Neural cell (in vitro differentiated cells): ENCODE measurements around the gene BRMS1. TPM values are rescaled to one million over a fixed set of nuclear protein-coding genes. Genes with fewer than 3 reads are reported as not detected.

Source experiments
- H2AFZ ChIP-seq: fragments of 200-600, 300-800 bp; sonication (generic), shearing (Covaris generic); 2 replicates; pipeline ENCODE4 v1.6.0; 2014; ENCODE audit warnings: low read depth, mild to moderate bottlenecking, antibody characterized with exemption, low read length, moderate library complexity
- H3F3A ChIP-seq: fragments of 200-600 bp; shearing (Covaris generic); 2 replicates; pipeline ENCODE4 v1.6.1; 2016; ENCODE audit warnings: mild to moderate bottlenecking, moderate library complexity, mixed read lengths, antibody characterized with exemption, low read length; ENCODE audit not compliant: insufficient read depth, poor library complexity, severe bottlenecking
- H3K27ac ChIP-seq: fragments of 200-600, 300-800 bp; sonication (generic), shearing (Covaris generic); 2 replicates; pipeline ENCODE4 v1.5.1; 2014; ENCODE audit warnings: mild to moderate bottlenecking, low read length, moderate library complexity
- H3K27me3 ChIP-seq: fragments of 300-800, 200-600 bp; sonication (generic), shearing (Covaris generic); 2 replicates; pipeline ENCODE4 v1.6.0; 2014; ENCODE audit warnings: mild to moderate bottlenecking, low read depth, low read length, moderate library complexity; ENCODE audit not compliant: insufficient read depth
- H3K36me3 ChIP-seq: fragments of 300-800, 200-600 bp; sonication (generic), shearing (Covaris generic); 2 replicates; pipeline ENCODE4 v1.5.1; 2014; ENCODE audit warnings: mild to moderate bottlenecking, antibody characterized with exemption, low read length, moderate library complexity; ENCODE audit not compliant: insufficient read depth
- H3K4me2 ChIP-seq: fragments of 300-800, 200-600 bp; sonication (generic), shearing (Covaris generic); 2 replicates; pipeline ENCODE4 v1.6.0; 2014; ENCODE audit warnings: mild to moderate bottlenecking, low read length
- H3K4me3 ChIP-seq: fragments of 300-800, 200-600 bp; sonication (generic), shearing (Covaris generic); 2 replicates; pipeline ENCODE4 v1.5.1; 2014; ENCODE audit warnings: mild to moderate bottlenecking, low read length, moderate library complexity
- H3K79me2 ChIP-seq: fragments of 200-600 bp; shearing (Covaris generic); replicated peaks from 2 replicates; pipeline ENCODE4 v1.6.0; 2014; ENCODE audit warnings: mild to moderate bottlenecking, low read length, moderate library complexity; ENCODE audit not compliant: insufficient read depth
- H3K9ac ChIP-seq: fragments of 300-800, 200-600 bp; sonication (generic), shearing (Covaris generic); 2 replicates; pipeline ENCODE4 v1.6.1; 2016; ENCODE audit warnings: mild to moderate bottlenecking, low read length, mixed read lengths
- H3K9me2 ChIP-seq: fragments of 200-600 bp; shearing (Covaris generic); 2 replicates; pipeline ENCODE4 v1.6.1; 2016; ENCODE audit warnings: mild to moderate bottlenecking, low read length, mixed read lengths; ENCODE audit not compliant: insufficient read depth
- H3K9me3 ChIP-seq: fragments of 200-600, 300-800 bp; sonication (generic), shearing (Covaris generic); 2 replicates; pipeline ENCODE4 v1.6.1; 2016; ENCODE audit warnings: mild to moderate bottlenecking, mixed run types, low read length, moderate library complexity, mixed read lengths
- H4K20me1 ChIP-seq: fragments of 200-600 bp; shearing (Covaris generic); 2 replicates; pipeline ENCODE4 v1.6.1; 2016; ENCODE audit warnings: mild to moderate bottlenecking, mixed run types; ENCODE audit not compliant: insufficient read depth
- CTCF ChIP-seq: fragments of 450-650 bp; IDR thresholded peaks from 2 replicates; pipeline ENCODE4 v1.5.1; 2014; ENCODE audit warnings: antibody characterized with exemption, mild to moderate bottlenecking, moderate library complexity; ENCODE audit not compliant: poor library complexity, severe bottlenecking
- EP300 ChIP-seq: fragments of 450-650 bp; conservative IDR thresholded peaks from 2 replicates; pipeline ENCODE4 v1.6.1; 2014; ENCODE audit warnings: antibody characterized with exemption, mild to moderate bottlenecking, moderate library complexity; ENCODE audit not compliant: poor library complexity, severe bottlenecking
- EZH2 ChIP-seq: fragments of 200-600, 300-800 bp; shearing (Covaris generic), sonication (generic); IDR thresholded peaks from 2 replicates; pipeline ENCODE4 v1.6.1; 2014; ENCODE audit warnings: antibody characterized with exemption, low read length, borderline replicate concordance, mild to moderate bottlenecking; ENCODE audit not compliant: insufficient read depth, poor library complexity, severe bottlenecking
- MXI1 ChIP-seq: fragments of 450-650 bp; conservative IDR thresholded peaks from 2 replicates; pipeline ENCODE4 v1.6.1; 2014; ENCODE audit warnings: antibody characterized with exemption, mild to moderate bottlenecking; ENCODE audit not compliant: poor library complexity, severe bottlenecking
- POLR2AphosphoS5 ChIP-seq: IDR thresholded peaks from 2 replicates; pipeline ENCODE4 v1.6.1; 2012
- RAD21 ChIP-seq: fragments of 450-650 bp; conservative IDR thresholded peaks from 2 replicates; pipeline ENCODE4 v1.6.1; 2014; ENCODE audit warnings: antibody characterized with exemption, mild to moderate bottlenecking, moderate library complexity
- REST ChIP-seq: IDR thresholded peaks from 2 replicates; pipeline ENCODE4 v1.6.1; 2012; ENCODE audit warnings: borderline replicate concordance
- SMC3 ChIP-seq: fragments of 450-650 bp; conservative IDR thresholded peaks from 2 replicates; pipeline ENCODE4 v1.6.1; 2014; ENCODE audit warnings: antibody characterized with exemption, mild to moderate bottlenecking, moderate library complexity; ENCODE audit not compliant: poor library complexity
- TAF1 ChIP-seq: IDR thresholded peaks from 2 replicates; pipeline ENCODE4 v1.6.1; 2012; ENCODE audit warnings: low read depth
- polyA plus RNA-seq: library from polyadenylated mRNA; depleted of rRNA; stranded (reverse); fragments of >200 nt; gene quantifications from 2 replicates; pipeline ENCODE4 v1.2.3, GENCODE V29; 2014

Gene BRMS1
- polyA plus RNA-seq, 1 donor from 2014 or later: 78.3 TPM

GRCh38 chr11:66289548-66290329, 55.2 kb downstream of the BRMS1 start:
- no peaks in the 10 kb centered on the region for H3K9me2 ChIP-seq
- TF ChIP-seq REST (peak; percentile 87), SMC3 (no peak), POLR2AphosphoS5 (no peak), EP300 (no peak), RAD21 (peak; percentile 9), CTCF (no peak), TAF1 (no peak), EZH2 (no peak), MXI1 (no peak)
- peaks cover 32% of the 10 kb centered on the region for H3K27me3 ChIP-seq
- H3K9me3 ChIP-seq: no peaks in the 10 kb centered on the region
- H3K27ac ChIP-seq: peak overlapping the region; percentile 73
- peaks cover 17% of the 10 kb centered on the region for H3K79me2 ChIP-seq
- no peaks in the 10 kb centered on the region for H3F3A ChIP-seq
- H3K4me2 ChIP-seq: peak overlapping the region; percentile 68
- H2AFZ ChIP-seq: no peak overlapping the region
- peak overlapping the region; percentile 86 for H3K4me3 ChIP-seq
- H4K20me1 ChIP-seq: no peaks in the 10 kb centered on the region
- H3K9ac ChIP-seq: peak overlapping the region; percentile 84
- no peaks in the 10 kb centered on the region for H3K36me3 ChIP-seq

GRCh38 chr11:66288671-66289547, 56.0 kb downstream of the BRMS1 start, which contains the start of gene YIF1A:
Gene YIF1A (minus strand): TSS chr11:66289143. CDS start chr11:66288985, 158 bp downstream.
- no peaks in the 10 kb centered on the region for H3K9me3 ChIP-seq
- H3K27ac ChIP-seq: peak within 1 kb of the TSS; percentile 88
- peaks cover 32% of the 10 kb centered on the region for H3K27me3 ChIP-seq
- H3K4me2 ChIP-seq: peak within 1 kb of the TSS; percentile 68
- H3K9me2 ChIP-seq: no peaks in the 10 kb centered on the region
- TF ChIP-seq POLR2AphosphoS5 (peak; percentile 86), TAF1 (no peak), REST (peak; percentile 14), EP300 (peak; percentile 53), MXI1 (peak; percentile 87), SMC3 (peak; percentile 49), CTCF (peak; percentile 64), EZH2 (no peak), RAD21 (peak; percentile 24)
- peak within 1 kb of the TSS; percentile 92 for H3K9ac ChIP-seq
- H3K79me2 ChIP-seq: peaks cover 17% of the 10 kb centered on the region
- no peak within 1 kb of the TSS for H2AFZ ChIP-seq
- H4K20me1 ChIP-seq: no peaks in the 10 kb centered on the region
- peak within 1 kb of the TSS; percentile 86 for H3K4me3 ChIP-seq
- no peaks in the 10 kb centered on the region for H3K36me3 ChIP-seq
- no peaks in the 10 kb centered on the region for H3F3A ChIP-seq
